Fibroblast of lung (primary cell): ENCODE data around the gene C15orf39.

Source experiments
- EZH2 ChIP-seq: IDR thresholded peaks from 2 replicates; pipeline ENCODE4 v1.5.1; 2012; ENCODE audit warnings: low read length, control low read depth, mild to moderate bottlenecking; ENCODE audit errors: missing control alignments
- TF ChIP-seq, protein P1 (sequence below), 2 donors: IDR thresholded peaks in 1 of 2; conservative IDR thresholded peaks in 1 of 2; 1 replicate in 1 of 2; 2 replicates in 1 of 2; pipeline ENCODE4 v1.5.1; 2011 to 2012; ENCODE audit warnings: low read length in 2 of 2, control low read depth in 1 of 2, inconsistent platforms in 1 of 2, low read depth in 1 of 2, mild to moderate bottlenecking in 1 of 2

DNA sequence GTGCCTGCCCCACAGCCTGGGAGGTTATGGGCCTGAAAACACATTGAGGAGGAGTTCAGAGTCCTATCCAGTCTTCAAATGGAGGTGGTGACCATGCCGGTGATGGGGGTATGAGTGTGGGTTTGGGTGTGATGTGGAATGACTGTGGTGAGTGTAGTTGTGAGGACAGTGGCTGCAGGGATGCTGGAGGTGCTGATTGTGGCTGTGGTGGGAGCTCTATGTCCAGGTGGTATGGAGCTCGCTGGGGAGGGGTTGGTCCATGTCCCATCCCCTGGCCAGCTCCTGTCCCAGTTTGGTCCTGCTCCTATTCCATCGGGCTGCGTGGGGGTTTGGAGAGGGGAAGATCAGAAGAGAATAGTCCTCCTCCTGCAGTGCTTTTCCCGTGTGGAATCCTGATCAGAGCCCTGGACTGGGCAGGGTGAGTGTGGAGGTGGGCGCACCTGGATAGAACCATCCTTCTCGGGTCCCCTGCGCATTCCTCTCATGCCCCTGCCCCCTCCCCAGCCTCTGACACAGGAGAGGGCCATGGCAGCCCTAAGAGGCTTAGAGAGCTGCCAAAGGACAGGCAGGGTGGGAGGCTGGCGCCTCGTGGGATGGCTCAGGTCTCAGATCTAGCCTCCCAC is 33.5 kb downstream of the C15orf39 start:
- TF ChIP-seq, protein P1, sequence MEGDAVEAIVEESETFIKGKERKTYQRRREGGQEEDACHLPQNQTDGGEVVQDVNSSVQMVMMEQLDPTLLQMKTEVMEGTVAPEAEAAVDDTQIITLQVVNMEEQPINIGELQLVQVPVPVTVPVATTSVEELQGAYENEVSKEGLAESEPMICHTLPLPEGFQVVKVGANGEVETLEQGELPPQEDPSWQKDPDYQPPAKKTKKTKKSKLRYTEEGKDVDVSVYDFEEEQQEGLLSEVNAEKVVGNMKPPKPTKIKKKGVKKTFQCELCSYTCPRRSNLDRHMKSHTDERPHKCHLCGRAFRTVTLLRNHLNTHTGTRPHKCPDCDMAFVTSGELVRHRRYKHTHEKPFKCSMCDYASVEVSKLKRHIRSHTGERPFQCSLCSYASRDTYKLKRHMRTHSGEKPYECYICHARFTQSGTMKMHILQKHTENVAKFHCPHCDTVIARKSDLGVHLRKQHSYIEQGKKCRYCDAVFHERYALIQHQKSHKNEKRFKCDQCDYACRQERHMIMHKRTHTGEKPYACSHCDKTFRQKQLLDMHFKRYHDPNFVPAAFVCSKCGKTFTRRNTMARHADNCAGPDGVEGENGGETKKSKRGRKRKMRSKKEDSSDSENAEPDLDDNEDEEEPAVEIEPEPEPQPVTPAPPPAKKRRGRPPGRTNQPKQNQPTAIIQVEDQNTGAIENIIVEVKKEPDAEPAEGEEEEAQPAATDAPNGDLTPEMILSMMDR (conservative IDR thresholded peaks at IDR 0.05 in 1 of 2, IDR thresholded peaks at IDR 0.05 in 1 of 2; ENCODE audit: low read depth in 1 of 2, low read length in 2 of 2): no peak
- no peak for TF ChIP-seq EZH2
